Testis (tissue), 2 donors: ENCODE measurements around the gene TLCD1.

Experiments
- CTCF ChIP-seq, 3 experiments: fragments of 450-650 bp in 2 of 3; fragments of 200-600 bp in 1 of 3; sonication (generic) in 1 of 3; IDR thresholded peaks; one replicate each; pipeline ENCODE4 v1.5.1; 2016 to 2019; ENCODE audit warnings: antibody characterized with exemption in 3 of 3, mild to moderate bottlenecking in 2 of 3, moderate library complexity in 1 of 3
- POLR2A ChIP-seq: fragments of 450-650 bp; IDR thresholded peaks from one replicate; pipeline ENCODE4 v1.6.1; 2017; ENCODE audit warnings: antibody characterized with exemption, mild to moderate bottlenecking, moderate library complexity

- TF ChIP-seq CTCF (IDR thresholded peaks at IDR 0.05) (no peak), POLR2A (no peak)
These were observed 12.0 kb upstream of the TLCD1 start for GRCh38 chr17:28737770-28738679.
